GM12874 (cell line): ENCODE results near the gene ADGRL2.

ENCODE experiments used
- CTCF ChIP-seq: IDR thresholded peaks from 2 replicates; pipeline ENCODE4 v1.5.1; 2011; ENCODE audit warnings: low read depth, mild to moderate bottlenecking, control low read depth, low read length, moderate library complexity; ENCODE audit not compliant: insufficient read depth

ADGRL2 gene

GRCh38 chr1:81889166-81889565 is 88.4 kb downstream of the ADGRL2 start:
- TF ChIP-seq CTCF, result no peak

- no peak for TF ChIP-seq CTCF
Observed at GRCh38 chr1:81894867-81895266, 94.1 kb downstream of the ADGRL2 start.

DNA sequence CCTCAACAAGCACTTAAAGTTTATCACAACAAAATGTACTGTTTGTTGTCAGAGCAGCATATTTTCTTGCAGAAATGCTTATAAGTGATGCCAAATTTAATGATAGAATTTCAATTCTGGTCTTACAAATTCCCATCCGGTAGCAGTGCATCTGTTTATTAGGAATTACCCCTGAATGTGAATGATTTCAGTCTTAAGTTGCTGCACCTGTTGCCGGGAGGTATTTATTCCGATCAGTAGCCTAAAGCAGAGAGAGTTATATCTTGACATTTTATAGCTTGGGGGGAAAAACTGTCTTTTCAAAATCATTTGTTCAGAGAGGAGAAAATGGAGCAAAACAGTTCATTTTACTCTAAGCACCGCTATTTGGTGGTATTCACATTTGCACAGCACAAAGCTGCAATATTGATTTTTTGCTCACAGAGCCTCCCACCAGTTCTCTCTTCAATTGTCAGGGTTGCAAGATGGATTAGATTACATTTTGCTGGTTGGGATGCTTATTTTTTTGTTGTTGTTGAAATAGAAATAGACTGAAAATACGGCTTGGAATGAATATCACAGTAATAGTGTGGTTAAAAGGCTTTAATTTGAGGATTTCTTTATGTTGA is 98.6 kb downstream of the ADGRL2 start:
- no peak for TF ChIP-seq CTCF

GRCh38 chr1:81907575-81907974 is 106.8 kb downstream of the ADGRL2 start:
- no peak for TF ChIP-seq CTCF

- TF ChIP-seq CTCF, result no peak
Observed at GRCh38 chr1:81912383-81912782, 111.6 kb downstream of the ADGRL2 start.

- no peak for TF ChIP-seq CTCF
Observed at GRCh38 chr1:81915937-81916336, 115.2 kb downstream of the ADGRL2 start.

DNA sequence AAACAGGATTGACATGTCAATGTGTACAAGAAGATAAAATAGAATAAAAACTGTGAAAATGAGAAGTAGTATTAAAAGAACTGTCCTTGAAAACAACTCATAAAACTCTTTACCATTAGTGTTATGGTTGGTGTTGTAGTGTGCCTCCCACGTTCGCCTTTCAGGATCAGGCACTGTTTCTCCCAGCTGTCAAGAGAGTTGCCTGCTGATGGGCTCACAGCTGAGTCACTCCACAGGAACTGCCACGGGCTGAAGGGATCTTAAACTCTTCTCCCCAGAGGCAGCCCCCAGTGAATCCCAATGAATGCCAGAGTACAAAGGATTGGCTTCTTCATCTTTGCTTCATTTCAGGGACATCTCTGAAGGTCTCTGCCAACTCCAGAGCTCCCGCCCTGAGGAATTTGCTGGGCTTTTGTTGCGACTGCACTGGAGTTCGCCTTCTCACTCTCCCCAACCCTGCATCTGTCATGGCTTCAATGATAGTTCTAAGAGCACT is 119.6 kb downstream of the ADGRL2 start:
- no peak for TF ChIP-seq CTCF
